NCI-H1048 (cell line): ENCODE results near the gene UGCG.
"Not testable (repeated sequence)": the region's sequence is repeated elsewhere in the genome, so short reads cannot be mapped to it uniquely, and the experiment has no call there.

Experiments
- DNase-seq: peaks from one replicate; lab custom pipeline; 2025; lab: John Stamatoyannopoulos, UW

The UGCG gene

DNA sequence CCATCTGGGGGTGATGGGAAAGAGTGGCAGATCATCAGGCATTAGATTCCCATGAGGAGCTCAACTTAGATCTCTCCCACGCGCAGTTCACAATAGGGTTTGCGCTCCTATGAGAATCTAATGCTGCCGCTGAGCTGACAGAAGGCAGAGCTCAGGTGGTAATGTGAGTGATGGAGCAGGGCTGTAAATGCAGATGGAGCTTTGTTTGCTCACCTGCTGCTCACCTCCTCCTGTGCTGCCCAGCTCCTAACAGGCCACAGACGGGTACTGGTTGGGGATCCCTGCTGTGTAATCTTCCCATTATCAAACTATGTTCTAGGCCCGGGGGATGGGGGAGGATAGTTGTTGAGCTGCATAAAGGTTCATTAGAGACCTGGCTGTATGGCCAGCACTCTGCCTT lies 58.4 kb downstream of the UGCG start:
- DNase-seq, result no peak

DNA sequence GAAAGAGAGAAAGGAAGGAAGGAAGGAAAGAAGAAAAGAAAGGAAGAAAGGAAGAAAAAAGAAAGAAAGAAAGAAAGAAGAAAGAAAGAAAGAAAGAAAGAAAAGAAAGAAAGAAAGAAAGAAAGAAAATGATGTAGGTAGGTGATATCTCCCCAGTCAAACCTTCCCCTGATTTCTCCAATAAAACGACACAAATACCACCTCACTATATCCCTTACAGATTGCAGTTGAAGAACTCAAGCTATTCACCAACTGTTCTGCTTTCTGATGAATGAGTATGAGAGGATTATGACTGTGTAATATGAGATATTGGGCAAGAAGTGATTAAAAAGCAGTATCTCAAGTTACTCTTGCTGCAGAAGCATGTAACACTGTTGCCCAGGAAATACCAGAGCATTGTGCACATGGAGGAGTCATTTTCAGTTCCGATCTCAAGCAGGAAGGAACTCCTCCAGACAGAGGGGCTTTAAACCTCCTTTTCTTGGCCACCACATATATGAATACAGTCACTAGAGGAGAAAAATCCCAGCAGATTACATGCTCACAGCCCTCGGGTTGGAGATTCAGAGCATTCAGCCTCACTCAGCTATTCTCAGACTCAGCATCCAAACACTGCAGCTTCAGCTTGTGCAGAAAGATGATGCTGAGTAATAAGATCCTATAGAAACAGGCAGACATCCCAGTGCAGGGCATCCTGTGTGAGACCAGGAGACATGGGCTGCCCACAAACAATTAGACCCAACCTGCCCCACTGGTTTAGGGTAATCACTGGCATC lies 61.4 kb downstream of the UGCG start:
- no peak for DNase-seq

DNA sequence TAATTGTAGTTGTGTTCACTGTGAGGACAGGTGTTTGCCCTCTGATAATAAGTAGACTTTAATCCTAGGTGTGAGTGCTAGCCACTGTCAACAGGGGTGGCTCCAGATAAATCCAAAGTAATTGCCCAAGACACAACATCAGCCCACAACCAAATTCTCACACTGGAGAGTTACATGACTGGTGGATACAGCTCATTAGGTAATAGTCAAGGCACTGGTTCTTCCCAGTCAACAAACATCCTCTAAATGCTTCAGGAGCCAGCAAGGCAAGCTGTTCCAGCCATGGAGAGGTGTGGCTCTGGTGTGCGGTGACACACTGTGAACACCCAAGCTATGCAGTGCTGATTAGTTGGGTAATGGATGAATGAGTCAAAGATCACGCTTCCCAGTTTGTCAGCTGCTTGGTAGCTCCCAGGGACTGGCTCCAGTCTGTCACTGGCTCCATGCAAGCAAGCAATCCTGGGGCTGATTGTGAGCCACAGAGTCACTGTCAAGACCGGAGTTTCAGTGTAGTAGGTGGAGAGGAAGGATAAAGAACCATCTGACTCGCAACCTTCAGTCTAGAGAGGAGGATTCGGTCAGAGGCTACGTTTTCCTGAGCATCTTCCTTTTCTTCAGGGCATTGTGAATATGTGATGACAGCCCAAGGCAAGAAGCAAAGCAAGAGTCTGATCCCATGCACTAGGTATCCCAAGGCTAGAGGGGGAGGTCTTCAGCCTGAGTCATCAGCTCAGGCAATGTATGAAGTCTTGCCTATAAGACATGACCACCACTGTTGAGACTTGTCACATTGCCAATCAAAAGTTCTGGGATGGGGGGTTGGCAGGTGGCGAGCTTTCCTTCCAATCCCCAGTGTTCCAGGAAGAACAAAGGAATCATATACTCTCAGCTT lies 63.1 kb downstream of the UGCG start:
- no peak for DNase-seq

DNA sequence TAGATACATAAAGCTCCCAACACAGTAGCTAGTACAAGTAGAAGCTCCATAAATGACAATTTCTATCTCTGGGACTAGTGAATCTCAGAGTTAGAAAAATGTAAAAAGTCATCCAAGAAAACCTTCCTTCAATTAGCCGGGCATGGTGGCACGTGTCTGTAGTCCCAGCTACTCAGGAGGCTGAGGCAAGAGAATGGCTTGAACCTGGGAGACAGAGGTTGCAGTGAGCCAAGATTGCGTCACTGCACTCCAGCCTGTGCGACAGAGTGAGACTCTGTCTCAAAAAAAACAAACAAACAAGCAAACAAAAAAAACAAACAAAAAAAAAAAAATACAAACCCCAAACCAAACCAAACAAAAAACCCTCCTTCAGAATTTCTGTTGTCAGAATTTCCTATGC lies 63.9 kb downstream of the UGCG start:
- DNase-seq, result not testable (repeated sequence)

DNA sequence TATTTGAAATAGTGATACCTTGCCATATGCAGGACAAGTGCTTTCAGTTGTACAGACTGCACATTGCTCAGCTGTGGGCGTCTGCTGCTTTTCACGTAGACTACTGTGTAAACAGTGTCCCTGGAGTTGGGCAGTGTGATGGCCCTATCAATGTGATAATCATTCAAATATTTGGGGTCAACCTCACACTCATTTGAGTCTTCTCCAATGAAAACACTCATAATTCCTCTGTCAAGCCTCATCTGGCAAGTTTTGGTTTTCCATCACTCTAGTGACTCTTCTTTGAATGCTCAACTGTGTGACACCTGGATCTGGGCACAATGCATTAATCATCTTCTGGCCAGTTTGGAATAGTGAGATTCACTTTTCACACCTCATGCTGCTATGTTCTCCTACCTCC lies 64.4 kb downstream of the UGCG start:
- DNase-seq, result no peak

DNA sequence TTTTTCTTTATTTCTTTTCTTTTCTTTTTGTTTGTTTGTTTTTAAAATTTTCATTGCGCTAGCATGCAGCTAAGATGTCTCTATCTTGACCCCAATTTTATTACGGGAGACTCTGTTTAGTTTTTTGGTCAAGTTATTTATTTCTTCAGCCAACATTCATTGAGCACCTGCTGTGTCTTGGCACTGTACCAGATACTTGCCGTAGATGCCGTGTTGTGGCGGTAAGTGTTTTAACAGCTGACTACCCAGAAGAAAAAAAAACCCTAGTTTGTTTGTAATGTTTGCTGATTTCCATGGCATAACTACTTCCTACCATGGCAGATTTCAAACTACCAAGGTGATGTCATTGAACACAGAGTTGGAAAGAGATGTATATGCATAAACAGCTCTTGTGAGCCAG lies 65.0 kb downstream of the UGCG start:
- no peak for DNase-seq

DNA sequence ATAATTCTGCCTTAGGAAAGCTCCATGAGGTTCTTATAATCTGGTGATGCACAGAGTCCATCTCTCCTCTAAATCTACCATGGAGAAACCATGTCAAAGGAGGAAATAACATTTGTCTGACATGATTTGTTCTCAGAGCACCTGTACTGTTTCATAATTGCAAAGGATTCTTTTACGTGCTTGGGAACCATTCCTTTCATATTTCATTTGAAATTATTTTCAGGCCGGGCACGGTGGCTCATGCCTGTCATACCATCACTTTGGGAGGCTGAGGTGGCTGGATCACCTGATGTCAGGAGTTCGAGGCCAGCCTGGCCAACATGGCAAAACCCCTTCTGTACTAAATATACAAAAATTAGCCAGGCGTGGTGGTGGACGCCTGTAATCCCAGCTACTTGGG lies 65.4 kb downstream of the UGCG start:
- DNase-seq, result no peak

DNA sequence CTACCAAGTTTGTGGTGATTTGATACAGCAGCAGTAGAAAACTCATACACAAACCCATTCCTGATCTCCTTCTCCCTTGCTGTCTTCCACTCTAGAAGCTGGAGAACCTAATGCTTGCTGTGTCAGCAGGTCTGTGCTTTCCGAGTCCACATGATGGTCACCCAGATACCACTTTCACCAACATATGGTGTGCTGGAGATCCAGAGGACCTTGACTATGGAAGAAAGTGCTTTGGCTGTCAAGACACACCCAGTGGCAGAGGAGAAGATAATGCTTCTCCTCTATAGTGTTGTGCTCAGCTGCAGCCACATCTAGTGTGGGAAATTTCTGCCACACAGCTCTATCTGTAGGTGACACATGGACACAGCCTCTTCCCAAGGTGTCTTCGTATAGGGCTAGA lies 67.4 kb downstream of the UGCG start:
- no peak for DNase-seq

DNA sequence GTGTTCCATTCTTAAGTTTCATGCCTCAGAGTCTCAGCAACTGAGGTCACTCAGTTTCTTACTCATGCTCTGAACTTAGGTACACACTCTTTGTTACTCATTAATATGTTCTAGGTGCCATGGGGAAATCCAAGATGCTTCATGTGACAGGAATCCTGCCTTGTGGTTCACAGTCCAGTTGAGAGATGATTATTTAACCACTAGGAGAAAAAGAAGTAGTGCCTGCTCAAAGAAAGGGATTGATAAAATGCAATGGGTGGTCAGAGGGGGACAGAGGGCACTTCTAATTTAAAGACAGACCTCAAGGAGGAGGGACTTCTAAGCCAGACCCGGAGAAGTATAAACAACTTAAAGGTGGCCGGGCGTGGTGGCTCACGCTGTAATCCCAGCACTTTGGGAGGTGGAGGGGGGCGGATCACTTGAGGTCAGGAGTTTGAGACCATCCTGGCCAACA lies 69.0 kb downstream of the UGCG start:
- DNase-seq, result no peak

DNA sequence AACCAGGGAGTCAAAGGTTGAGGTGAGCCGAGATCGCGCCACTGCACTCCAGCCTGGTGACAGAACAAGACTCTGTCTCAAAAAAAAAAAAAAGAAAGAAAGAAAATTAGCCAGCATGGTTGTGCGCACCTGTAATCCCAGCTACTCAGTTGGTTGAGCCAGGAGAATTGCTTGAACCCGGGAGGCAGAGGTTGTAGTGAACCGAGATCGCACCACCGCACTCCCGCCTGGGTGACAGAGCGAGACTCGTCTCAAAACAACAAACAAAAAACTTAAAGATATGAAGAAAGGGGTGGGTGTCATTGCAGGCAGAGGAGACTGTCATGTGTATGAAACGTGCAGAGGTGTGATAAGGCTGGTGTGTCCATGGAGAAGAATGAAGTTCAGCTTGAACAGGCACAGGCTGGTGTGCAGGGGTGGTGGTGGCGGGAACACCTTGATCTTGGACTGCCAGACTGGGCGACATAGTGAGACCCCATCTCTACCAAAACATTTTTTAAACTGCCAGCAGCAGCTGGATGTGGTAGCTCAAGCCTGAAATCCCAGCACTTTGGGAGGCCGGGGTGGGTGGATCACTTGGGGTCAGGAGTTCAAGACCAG lies 69.6 kb downstream of the UGCG start:
- no peak for DNase-seq

DNA sequence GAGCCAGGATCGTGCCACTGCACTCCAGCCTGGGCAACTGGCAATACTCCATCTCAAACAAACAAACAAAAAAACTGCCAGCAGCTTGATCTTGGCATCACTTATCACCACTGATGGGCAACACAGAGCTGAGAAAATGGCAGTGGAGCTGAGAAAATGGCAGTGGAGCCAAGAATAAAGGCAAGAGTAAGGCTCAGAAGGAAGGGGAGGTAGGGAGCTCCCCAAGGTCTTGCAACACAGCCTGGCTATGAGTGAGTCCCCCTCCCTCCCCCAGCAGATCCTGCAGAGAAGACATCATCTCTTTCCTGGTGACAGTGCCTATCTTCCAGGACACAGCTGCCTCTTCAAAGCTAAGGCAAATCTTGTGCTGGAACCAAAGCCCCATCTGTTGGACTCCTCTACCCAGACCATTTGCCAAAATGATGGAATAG lies 70.3 kb downstream of the UGCG start:
- no peak for DNase-seq

DNA sequence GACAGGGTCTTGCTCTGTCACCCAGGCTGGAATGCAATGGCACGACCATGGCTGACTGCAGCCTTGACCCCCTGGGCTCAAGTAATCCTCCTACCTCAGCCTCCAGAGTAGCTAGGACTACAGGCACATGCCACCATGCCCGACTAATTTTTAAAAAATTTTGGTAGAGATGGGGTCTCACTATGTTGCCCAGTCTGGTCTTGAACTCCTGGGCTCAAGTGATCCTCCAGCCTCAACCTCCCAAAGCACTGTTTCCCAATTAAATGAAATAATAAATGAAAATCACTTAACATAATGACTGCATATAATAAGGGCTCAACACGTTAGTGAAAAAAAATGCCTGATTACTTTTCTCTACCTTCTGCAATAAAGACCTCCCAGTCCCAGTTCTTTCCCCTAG lies 71.0 kb downstream of the UGCG start:
- no peak for DNase-seq

DNA sequence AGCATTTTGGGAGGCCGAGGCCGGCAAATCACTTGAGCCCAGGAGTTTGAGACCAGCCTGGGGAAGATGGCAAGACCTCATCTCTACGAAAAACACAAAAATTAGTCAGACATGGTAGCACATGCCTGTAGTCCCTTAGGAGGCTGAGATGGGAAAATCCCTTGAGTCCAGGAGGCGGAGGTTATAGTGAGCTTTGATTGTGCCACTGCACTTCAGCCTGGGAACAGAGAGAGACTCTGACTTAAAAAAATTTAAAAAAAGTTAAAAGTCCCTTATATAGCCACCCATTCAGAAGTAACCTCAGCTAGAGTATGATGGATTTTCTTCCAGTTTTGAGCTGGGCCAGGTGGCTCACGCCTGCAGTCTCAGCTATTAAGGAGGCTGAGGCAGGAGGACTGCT lies 72.4 kb downstream of the UGCG start:
- no peak for DNase-seq

DNA sequence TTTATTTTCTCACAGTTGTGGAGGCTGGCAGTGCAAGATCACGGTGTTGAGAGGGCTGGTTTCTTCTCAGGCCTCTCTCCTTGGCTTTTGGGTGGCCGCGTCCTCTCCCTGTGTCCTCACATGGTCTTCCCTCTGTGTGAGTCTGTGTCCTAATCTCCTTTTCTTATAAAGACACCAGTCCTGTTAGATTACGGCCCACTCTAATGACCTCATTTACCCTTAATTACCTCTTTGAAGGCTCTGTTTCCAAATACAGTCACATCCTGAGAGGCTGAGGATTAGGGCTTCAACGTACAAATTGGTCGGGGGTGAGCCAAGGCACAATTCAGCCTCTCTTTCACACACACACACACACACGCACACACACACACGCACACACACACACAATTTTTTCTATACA lies 73.0 kb downstream of the UGCG start:
- DNase-seq, result no peak

DNA sequence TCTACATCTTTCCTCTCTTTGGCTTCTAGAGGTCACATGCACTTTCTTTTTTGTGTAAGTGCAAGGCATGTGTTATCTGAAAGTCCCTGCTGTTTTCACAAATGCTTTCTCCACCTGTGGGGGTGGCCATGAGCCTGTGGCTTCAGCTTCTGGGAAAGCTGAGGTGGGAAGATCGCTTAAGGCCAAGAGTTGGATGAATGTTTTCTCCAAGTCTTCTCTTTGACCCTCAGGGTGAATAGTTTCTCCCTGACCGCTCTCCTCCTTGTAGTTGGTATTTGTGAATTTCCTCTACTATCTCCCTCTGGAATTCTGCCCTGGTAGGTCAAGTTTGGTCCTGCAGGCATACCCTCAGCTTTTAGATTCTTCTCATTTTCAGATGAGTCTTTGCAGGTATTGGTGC lies 74.2 kb downstream of the UGCG start:
- no peak for DNase-seq

DNA sequence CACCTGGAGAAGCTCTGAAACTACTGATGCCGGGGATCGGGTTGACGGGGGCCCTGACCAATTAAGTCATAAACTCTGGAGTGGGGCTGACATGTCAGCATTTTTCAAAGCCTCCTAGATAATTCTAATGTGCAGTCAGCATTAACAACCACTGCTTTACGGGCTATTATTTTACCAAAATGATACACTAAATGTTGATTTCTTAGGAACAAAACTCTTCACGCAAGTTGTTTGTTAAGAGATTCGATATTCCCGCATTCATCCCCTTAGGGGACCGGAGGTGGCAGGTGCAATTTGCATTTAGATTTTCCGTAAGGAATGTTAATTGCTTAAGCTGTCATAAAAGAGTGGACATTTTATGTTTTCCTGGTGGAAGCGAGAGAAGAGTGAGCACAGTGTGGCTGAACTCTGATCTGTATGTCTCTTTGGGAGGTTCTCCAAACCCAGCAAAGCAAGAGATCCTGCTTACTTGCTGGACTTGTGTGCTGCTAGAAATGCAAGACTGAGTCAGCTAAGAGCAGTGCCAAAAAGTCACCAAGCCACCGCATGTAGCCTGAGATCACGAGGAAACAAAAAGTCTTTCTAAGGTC lies 77.6 kb downstream of the UGCG start:
- no peak for DNase-seq

DNA sequence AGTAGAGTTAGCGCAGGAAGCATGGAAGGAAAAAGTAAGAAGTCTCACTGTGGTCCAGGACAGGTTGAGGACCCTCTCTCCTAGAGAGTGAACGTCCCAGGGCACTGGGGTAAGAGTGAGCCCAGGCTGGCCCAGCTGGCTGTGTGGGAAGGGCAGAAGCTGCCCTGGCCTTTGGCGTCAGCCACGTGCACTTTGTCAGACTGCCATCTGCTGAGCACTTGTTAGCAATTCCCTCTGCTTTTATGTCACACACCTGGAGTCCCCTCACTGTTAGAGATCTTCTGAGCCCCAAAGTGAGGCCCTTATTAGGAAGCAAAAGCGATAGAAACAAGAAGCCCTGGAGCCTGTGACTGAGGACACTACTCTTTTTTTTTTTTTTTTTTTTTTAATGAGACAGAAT lies 79.1 kb downstream of the UGCG start:
- DNase-seq, result no peak

DNA sequence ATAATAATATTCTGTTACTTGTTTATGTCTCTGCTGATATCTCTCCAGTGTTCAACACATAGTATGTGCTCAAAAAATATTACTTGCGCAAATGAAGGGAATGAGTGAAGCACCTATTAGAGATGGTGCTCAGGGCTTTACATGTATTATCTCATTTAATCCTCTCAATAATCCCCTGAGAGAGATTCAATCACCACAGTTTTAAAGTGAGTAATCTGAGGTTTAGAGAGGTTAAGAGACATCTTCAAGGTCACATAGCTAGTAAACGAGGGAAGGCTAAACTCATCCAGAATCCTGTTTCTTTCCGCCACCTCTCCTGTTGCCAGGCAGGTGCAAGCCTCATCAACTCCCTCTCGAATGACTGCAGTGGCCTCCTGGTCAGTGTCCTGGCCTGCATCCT lies 82.0 kb downstream of the UGCG start:
- DNase-seq, result no peak

DNA sequence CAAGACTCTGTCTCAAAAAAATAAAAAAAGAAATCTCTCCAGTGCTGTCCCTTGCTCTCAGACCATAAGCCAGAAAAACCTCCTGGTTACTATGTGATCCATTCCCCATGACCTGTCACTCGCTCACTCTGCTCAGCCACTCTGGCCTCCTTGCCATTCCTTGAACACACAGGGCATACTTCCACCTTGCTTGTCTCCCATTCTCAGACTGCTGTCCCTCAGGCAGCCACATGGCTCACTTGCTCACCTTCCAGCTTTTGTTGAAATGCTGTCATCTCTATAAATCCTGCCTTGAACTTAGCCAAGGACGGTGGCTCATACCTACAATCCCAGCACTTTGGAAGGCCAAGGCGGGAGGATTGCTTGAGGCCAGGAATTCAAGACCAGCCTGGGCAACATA lies 82.9 kb downstream of the UGCG start:
- DNase-seq, result no peak

DNA sequence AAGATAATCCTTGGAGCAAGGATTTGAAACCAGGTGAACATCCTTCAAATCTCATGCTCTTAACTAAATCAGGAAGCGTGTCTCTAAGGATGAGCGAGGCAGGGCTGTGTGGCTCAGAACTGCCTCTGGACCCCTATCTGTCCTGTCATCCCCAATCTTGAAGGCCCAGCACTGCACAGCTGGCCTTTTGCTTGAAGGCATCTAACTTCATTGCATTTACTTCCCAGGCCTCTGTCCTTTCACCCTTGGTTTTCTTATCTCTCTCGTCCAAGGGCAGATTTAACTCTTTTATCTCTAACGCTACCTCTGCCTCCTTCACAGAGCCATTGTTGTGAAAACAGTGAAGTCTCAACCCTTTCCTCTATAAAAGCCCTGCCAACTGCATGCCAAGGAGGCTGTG lies 83.8 kb downstream of the UGCG start:
- no peak for DNase-seq

DNA sequence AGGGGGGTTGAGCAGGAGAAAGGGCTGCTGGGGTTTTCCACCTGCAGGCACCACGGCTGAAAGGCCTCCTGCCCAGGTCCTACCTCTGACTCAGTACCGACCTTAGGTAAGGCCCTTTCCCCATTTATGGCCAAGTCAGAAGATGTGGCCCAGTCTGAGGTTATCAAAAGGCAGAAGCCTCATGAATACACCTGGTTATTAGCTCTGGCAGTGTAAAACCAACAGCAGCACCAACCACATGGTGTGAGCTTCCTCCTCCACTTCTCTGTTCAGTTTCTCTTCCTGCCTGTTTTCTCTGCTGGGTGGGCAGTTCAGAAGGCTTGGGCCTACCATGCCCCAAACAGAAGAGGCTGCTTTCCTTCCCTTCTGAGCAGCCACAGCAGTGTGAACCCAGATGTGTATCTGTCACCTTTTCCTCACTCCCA lies 86.9 kb downstream of the UGCG start:
- DNase-seq, result no peak

DNA sequence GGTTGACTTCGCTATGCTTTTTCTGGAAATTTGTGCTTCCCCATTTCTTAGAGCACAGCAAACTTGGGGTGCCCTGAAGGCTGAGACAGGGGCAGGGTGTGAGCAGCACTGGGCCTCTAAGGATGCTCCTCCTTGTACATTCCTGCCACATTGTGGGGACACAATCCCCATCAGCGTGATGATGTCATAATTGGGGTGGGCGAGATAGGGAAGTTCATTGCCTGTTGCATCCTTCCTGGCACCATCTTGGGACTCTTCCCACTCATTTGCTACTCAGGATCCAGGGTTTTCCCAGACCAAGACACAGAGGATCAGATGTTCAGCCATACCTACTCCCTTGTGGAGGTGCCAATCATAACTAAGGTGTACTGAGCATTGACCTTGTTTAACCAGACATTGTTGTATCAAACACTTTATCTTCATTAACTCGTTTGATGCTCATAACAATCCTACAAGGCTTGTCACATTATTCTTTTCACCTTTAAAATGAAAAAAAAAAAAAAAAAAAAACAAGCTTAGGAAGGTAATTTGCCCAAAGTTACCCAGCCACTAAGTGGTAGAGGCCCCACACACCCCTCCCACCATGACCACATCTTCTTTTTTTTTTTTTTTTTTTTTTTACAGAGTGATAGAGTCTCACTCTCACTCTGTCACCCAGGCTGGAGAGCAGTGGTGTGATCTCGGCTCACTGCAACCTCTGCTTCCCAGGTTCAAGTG lies 87.6 kb downstream of the UGCG start:
- DNase-seq, result no peak
